Dedifferentiated amniotic fluid mesenchymal stem cell (primary cell): ENCODE data around the gene FEV.

Source experiments
- DNase-seq: peaks from one replicate; pipeline ENCODE4 v3.0.0-alpha.2; 2016; ENCODE audit errors: extremely low spot score

Gene FEV

DNA sequence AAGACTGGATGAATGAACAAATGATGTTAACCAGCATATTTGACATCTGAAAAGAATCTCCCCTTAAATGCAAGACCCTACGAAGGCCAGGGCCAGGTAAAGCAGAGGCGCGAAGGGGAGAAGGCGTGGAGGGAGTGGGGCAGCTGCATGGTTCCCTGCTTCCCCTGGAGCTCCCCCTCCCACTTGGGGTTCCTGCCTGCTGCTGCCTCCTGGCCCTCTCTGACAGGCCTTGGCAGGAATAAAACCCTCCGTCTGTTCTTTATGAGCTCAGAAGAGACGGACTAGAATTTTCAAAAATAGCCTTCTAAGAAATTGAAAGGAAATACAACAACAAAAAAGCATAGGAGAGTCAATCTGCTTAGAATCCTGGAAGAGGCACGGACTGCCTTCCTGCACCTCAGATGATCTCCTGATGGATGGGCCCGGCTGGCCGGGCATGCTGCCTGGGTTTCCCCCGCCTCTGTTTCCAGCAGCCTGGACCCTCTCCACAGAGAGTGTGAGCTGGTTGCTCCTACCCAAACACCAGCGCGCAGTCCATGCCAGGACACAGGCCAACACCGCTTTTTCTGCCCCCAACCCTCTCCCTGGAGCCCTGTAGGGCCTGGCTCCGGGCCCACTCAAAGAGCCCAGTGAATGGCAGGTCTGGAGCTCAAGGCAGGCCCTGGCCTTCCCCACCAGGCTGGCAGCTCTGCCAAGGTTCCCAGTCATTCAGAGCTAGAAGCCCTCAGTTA lies 32.4 kb upstream of the FEV start:
- no peak for DNase-seq

GRCh38 chr2:219016721-219017120 lies 31.7 kb upstream of the FEV start:
- no peak for DNase-seq

GRCh38 chr2:219010873-219011272 lies 25.9 kb upstream of the FEV start:
- DNase-seq: no peak

DNA sequence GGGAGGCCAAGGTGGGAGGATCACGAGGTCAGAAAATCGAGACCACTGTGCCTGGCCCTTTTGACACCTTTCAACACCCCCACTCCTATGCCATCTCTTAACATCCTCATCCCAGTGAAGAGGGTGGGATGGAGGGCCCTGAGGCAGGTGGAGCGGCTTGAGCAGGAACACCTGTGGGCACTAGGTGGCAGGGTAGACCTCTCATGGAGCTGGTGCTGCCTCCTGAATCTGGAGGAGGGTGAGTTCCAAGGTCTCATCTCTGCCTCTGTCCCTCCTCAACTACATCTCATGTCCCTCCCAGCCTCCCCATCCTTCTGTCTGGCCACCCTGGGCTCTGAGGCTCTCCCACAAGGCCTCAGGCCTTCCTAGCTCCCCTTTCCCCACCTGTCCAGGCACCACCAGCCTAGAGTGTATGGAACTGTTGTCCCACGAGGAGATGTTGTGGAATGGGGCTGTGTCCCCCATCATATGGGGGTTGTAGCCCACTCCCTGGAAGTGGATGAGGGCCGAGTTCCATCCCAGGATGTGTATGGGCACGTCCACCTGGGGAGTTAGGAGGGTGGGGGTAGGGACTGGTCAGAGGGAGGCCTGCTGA lies 25.3 kb upstream of the FEV start:
- no peak for DNase-seq

DNA sequence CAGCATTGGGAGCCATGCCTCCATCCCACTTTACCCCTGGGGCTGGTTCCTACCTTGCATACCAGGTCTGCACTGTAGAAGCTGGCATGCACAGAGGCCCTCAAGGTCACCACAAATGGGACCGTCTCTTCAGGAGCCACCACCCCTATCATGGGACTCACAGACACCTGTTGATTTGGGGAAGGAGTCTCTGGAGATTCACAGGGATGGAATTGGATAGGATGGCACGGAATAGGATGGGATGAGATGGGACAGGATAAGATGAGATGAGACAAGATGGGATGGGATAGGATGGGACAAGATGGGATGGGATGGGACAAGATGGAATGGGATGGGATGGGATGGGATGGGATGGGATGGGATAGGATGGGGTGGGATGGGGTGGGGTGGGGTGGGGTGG lies 24.3 kb upstream of the FEV start:
- no peak for DNase-seq

DNA sequence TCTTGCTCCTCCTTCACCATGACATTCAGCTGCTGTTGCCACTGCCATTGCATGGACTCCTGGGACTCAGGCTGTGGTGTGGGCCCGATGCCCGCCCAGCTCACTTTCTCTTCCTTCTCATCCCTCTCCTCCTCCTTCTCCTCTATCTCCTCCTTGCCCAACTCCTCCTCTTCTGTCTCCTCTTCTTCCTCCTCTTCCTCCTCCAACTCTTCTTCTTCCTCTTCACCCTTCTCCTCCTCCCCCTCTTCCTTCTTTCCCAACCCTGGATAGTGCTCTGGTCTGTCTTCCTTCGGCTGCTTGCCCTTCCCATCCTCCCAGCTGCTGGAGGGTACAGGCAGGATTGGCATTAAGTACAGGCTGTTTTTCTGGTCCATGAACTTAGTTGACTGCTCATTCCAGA lies 19.0 kb upstream of the FEV start:
- no peak for DNase-seq

- DNase-seq: no peak
Measured at GRCh38 chr2:219003267-219003634, 18.3 kb upstream of the FEV start.

GRCh38 chr2:219002395-219003266 lies 17.6 kb upstream of the FEV start:
- no peak for DNase-seq

GRCh38 chr2:219001577-219002394 lies 16.8 kb upstream of the FEV start:
- no peak for DNase-seq

GRCh38 chr2:219001100-219001576 lies 16.2 kb upstream of the FEV start:
- no peak for DNase-seq

DNA sequence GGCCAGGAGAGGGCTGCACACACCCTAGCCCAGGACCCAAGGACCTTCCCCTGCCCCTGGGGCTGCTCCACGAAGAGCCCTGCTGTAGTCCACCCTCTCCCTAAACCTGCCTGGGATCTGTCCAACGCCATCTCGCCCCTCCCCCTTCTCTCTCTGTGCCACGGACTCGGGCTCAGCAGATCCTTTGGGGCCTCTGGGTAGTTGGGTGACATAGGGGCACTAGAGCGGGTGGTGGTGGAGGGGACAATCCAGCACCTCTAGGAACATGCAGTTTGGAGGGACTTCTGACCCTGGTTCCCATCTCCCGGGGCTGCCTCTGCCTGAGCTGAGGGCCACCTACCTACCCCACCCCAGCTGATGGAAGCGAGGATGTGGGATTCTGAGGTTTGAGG lies 15.6 kb upstream of the FEV start:
- DNase-seq: no peak

DNA sequence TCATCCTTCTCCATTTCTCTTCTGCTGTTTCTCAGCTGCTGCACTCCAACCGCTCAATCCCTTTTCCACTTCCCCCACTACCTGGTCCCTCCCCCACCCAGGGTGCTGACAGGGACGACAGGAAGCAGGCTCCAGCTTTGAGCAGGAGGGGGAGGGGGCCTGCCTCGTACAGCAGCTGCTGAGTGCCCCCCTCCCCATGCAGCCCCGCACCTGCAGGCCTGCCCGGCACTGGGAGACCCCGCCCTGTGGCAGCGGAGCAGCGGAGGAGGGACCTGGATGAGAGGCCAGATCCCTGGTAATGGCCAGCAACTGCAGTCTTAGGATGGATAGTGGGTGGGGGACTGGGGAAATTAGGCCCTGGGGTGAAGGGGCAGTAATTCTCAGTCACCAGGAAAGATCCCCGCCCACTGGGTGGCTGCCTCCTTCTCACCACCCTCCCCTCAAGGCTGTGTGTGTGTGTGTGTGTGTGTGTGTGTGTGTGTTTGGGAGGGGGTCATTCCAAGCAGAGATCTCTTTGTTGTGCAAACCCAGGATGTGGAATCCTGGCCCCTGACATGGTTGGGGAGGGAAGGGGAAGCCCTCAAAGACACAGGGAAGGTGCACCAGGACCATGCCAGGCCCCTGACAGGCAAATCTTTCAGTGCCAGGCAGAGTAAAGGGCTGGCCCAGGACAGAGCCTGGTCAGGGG lies 15.0 kb upstream of the FEV start:
- no peak for DNase-seq

GRCh38 chr2:218999021-218999880 lies 14.3 kb upstream of the FEV start:
- no peak for DNase-seq

DNA sequence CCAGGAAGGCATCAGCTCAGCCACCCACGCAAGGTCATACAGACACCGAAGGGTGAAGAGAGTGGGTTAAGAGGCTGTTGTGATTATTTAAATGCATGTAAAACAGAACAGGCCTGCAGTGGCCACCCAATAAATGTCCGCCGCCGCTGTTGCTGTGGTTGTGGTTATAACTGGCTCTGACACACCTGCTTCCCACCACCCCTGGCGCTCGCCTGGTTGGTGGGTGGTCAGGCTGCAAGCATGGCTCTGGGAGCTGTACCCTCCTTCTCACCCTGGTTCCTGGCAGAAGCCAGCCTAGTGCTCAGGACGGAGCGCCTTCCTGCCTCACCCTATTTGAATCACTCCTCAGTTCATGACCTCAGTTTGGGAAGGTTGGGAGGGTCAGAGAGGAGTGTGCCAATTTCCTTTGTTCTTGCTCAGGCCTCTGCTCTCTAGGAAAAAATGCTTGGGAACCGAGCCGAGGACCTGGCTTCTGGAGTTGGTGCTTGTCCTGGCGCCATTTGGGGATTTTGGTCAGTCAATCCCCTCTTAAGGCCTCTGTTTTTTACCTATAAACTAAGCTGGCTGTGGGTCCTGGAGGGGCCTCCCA lies 13.5 kb upstream of the FEV start:
- no peak for DNase-seq

DNA sequence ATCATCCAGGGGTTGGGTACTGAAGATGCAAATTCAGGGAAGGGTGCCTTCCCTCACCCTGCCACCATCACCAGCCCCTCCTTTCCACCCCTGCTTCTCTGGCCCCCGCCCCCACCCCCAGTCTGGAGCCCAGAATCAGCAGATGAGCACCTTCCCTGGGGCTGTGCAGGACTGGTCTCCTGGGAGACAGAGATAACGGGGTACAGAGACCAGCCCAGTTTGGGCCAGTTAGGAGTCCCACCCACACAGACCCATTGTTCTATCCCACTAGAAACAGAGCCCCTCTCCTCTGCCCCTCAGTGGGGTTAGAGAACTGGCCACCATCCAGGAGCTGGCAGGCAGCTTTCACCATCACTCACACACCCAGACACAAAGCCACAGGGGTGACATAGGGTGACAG lies 12.7 kb upstream of the FEV start:
- DNase-seq: no peak

- DNase-seq: no peak
Measured at GRCh38 chr2:218996937-218997336, 12.0 kb upstream of the FEV start.

GRCh38 chr2:218995972-218996711 lies 11.2 kb upstream of the FEV start:
- peak; percentile 62 for DNase-seq

DNA sequence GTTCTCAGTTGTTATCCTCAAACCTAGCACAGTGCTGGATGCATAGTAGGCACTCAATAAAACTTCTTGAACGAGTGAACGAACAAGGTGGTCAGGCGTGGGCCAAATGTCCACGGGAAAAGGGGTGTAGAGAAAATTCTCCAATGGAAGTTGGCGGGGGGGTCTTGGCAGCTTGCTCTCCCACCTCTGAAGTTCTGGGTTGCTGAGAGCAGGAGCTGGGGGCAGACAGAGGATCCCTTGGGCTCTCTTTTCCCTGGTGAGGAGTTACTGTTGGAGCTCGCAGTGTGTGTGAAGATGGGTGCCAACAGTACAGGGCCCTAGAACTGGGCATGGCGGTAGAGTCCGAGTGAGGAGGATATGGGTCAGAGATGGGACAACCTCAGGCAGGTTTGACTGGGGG lies 10.6 kb upstream of the FEV start:
- DNase-seq: no peak
